WTC11 (cell line): Measurements from ENCODE around the gene AMIGO3. TPM values are rescaled to one million over a fixed set of nuclear protein-coding genes. Genes with fewer than 3 reads are reported as not detected.

Experiments used
- ATAC-seq: fragments of 200-7000 bp; cut with Tn5 transposase; 2 replicates; pipeline ENCODE4 v1.10.0; 2021; ENCODE audit warnings: mild to moderate bottlenecking, moderate library complexity
- CTCF ChIA-PET: fragments of 300-600 bp; sonication (Branson Sonifier 250); formaldehyde crosslinking; loops from one replicate; lab custom pipeline; 2021; ENCODE audit warnings: antibody characterized with exemption; lab: Charles Lee
- POLR2A ChIA-PET: fragments of 350-600 bp; sonication (Branson Sonifier 250); formaldehyde crosslinking; loops from one replicate; lab custom pipeline; 2021; ENCODE audit warnings: antibody characterized with exemption; lab: Charles Lee
- DNase-seq: peaks from one replicate; pipeline ENCODE4 v3.0.0; 2021; ENCODE audit warnings: low spot score
- H3K27ac Mint-ChIP-seq: 2 replicates; pipeline ENCODE4 v1.8.0; 2021; ENCODE audit warnings: mixed read lengths
- H3K27me3 Mint-ChIP-seq: 2 replicates; pipeline ENCODE4 v1.8.0; 2021; ENCODE audit warnings: low read depth, mild to moderate bottlenecking, moderate library complexity, mixed read lengths
- H3K36me3 Mint-ChIP-seq: 2 replicates; pipeline ENCODE4 v1.8.0; 2021; ENCODE audit warnings: mixed read lengths
- H3K4me1 Mint-ChIP-seq: 2 replicates; pipeline ENCODE4 v1.8.0; 2022; ENCODE audit warnings: mixed read lengths
- H3K4me3 Mint-ChIP-seq: 2 replicates; pipeline ENCODE4 v1.8.0; 2021; ENCODE audit warnings: mild to moderate bottlenecking, moderate library complexity, mixed read lengths
- H3K9me3 Mint-ChIP-seq: 2 replicates; pipeline ENCODE4 v1.8.0; 2021; ENCODE audit warnings: mixed read lengths
- ATF1 ChIP-seq: sonication (generic); formaldehyde crosslinking; IDR thresholded peaks from 2 replicates; pipeline ENCODE4 v1.8.1; 2023; ENCODE audit warnings: mild to moderate bottlenecking, moderate library complexity, missing genetic modification reagents
- GABPB1 ChIP-seq: sonication (generic); formaldehyde crosslinking; IDR thresholded peaks from 2 replicates; pipeline ENCODE4 v1.8.1; 2023; ENCODE audit warnings: mild to moderate bottlenecking, missing genetic modification reagents
- GTF2I ChIP-seq: fragments of 250-450 bp; sonication (Bioruptor Pico); conservative IDR thresholded peaks from 2 replicates; pipeline ENCODE4 v1.4.0; 2021; ENCODE audit warnings: mild to moderate bottlenecking
- HMGA2 ChIP-seq: fragments of 250-450 bp; sonication (Bioruptor Pico); IDR thresholded peaks from 2 replicates; pipeline ENCODE4 v1.4.0; 2021; ENCODE audit warnings: mild to moderate bottlenecking, moderate library complexity
- IRF2 ChIP-seq: sonication (generic); formaldehyde crosslinking; IDR thresholded peaks from 2 replicates; pipeline ENCODE4 v1.8.0; 2022; ENCODE audit warnings: low read depth, missing genetic modification reagents, borderline replicate concordance
- JAZF1 ChIP-seq: fragments of 250-450 bp; sonication (Bioruptor Pico); IDR thresholded peaks from 2 replicates; pipeline ENCODE4 v1.9.0; 2021; ENCODE audit warnings: moderate library complexity, mild to moderate bottlenecking, inconsistent platforms
- NFATC4 ChIP-seq: fragments of 250-450 bp; sonication (Bioruptor Pico); IDR thresholded peaks from 2 replicates; pipeline ENCODE4 v1.9.0; 2021; ENCODE audit warnings: mild to moderate bottlenecking
- NFYB ChIP-seq: sonication (generic); formaldehyde crosslinking; conservative IDR thresholded peaks from 2 replicates; pipeline ENCODE4 v1.8.0; 2022; ENCODE audit warnings: low read depth, missing genetic modification reagents
- NR2C2 ChIP-seq: sonication (generic); formaldehyde crosslinking; IDR thresholded peaks from 2 replicates; pipeline ENCODE4 v1.8.0; 2022; ENCODE audit warnings: mild to moderate bottlenecking, missing genetic modification reagents
- SMAD4 ChIP-seq: sonication (generic); formaldehyde crosslinking; IDR thresholded peaks from 2 replicates; pipeline ENCODE4 v1.8.0; 2022; ENCODE audit warnings: mild to moderate bottlenecking, missing genetic modification reagents
- TP53 ChIP-seq: sonication (generic); formaldehyde crosslinking; IDR thresholded peaks from 2 replicates; pipeline ENCODE4 v1.8.1; 2023; ENCODE audit warnings: mild to moderate bottlenecking, missing genetic modification reagents
- total RNA-seq: library from RNA; stranded (reverse); gene quantifications from 3 replicates; pipeline ENCODE4 v1.2.3, GENCODE V29; 2021
- TF ChIP-seq, protein P1 (sequence below): fragments of 250-450 bp; sonication (Bioruptor Pico); IDR thresholded peaks from 2 replicates; pipeline ENCODE4 v1.9.0; 2021; ENCODE audit warnings: mild to moderate bottlenecking, borderline replicate concordance
- TF ChIP-seq, protein P2 (sequence below): sonication (generic); formaldehyde crosslinking; IDR thresholded peaks from 2 replicates; pipeline ENCODE4 v1.8.0; 2022; ENCODE audit warnings: mild to moderate bottlenecking, missing genetic modification reagents
- TF ChIP-seq, protein P3 (sequence below): sonication (generic); formaldehyde crosslinking; IDR thresholded peaks from 2 replicates; pipeline ENCODE4 v1.8.1; 2023; ENCODE audit warnings: mild to moderate bottlenecking, moderate library complexity, missing genetic modification reagents
- TF ChIP-seq, protein P4 (sequence below): sonication (generic); formaldehyde crosslinking; IDR thresholded peaks from 2 replicates; pipeline ENCODE4 v1.8.1; 2023; ENCODE audit warnings: mild to moderate bottlenecking, missing genetic modification reagents, borderline replicate concordance
- TF ChIP-seq, protein P5 (sequence below): sonication (generic); formaldehyde crosslinking; IDR thresholded peaks from 2 replicates; pipeline ENCODE4 v1.8.1; 2022; ENCODE audit warnings: missing genetic modification reagents, borderline replicate concordance
- TF ChIP-seq, protein P6 (sequence below): sonication (generic); formaldehyde crosslinking; IDR thresholded peaks from 2 replicates; pipeline ENCODE4 v1.8.1; 2022; ENCODE audit warnings: low read depth, mild to moderate bottlenecking, moderate library complexity, missing genetic modification reagents, borderline replicate concordance
- TF ChIP-seq, protein P7 (sequence below): sonication (generic); formaldehyde crosslinking; IDR thresholded peaks from 2 replicates; pipeline ENCODE4 v1.8.0; 2022; ENCODE audit warnings: mild to moderate bottlenecking, missing genetic modification reagents

Gene AMIGO3
- total RNA-seq, 1 experiment from 2014 or later: 3.9 TPM

DNA sequence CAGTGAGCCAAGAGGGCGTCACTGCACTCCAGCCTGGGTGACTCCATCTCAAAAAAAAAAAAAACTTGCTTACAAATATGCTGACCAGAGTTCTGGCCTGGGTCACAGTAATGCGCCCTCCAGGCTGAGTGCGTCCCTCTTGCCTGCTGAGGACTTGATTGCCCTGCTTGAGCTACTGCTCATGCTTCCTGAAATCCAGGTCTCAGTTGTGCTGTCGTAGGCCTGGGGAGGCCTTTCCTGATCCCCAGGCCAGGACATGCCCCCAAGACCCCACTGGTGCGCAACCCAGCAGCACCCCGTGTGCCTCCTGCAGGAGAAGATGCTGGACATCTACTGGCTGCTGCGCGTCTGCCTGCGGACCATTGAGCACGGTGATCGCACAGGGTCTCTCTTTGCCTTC lies 7.3 kb downstream of the AMIGO3 start:
- ATAC-seq (no peak), DNase-seq (peak; percentile 10)
- Mint-ChIP-seq H3K27me3 (no peaks in the 10 kb centered on the region), H3K36me3 (no peaks in the 10 kb centered on the region; the same call in 1 of the 2 replicates), H3K27ac (peak overlapping the region; percentile 43; the same call in 1 of the 2 replicates), H3K4me1 (no peaks in the 10 kb centered on the region), H3K9me3 (no peaks in the 10 kb centered on the region), H3K4me3 (no peak overlapping the region)
- no peak for TF ChIP-seq TP53 (CRISPR knock-in tag)
- TF ChIP-seq JAZF1: no peak
- TF ChIP-seq, protein P1, sequence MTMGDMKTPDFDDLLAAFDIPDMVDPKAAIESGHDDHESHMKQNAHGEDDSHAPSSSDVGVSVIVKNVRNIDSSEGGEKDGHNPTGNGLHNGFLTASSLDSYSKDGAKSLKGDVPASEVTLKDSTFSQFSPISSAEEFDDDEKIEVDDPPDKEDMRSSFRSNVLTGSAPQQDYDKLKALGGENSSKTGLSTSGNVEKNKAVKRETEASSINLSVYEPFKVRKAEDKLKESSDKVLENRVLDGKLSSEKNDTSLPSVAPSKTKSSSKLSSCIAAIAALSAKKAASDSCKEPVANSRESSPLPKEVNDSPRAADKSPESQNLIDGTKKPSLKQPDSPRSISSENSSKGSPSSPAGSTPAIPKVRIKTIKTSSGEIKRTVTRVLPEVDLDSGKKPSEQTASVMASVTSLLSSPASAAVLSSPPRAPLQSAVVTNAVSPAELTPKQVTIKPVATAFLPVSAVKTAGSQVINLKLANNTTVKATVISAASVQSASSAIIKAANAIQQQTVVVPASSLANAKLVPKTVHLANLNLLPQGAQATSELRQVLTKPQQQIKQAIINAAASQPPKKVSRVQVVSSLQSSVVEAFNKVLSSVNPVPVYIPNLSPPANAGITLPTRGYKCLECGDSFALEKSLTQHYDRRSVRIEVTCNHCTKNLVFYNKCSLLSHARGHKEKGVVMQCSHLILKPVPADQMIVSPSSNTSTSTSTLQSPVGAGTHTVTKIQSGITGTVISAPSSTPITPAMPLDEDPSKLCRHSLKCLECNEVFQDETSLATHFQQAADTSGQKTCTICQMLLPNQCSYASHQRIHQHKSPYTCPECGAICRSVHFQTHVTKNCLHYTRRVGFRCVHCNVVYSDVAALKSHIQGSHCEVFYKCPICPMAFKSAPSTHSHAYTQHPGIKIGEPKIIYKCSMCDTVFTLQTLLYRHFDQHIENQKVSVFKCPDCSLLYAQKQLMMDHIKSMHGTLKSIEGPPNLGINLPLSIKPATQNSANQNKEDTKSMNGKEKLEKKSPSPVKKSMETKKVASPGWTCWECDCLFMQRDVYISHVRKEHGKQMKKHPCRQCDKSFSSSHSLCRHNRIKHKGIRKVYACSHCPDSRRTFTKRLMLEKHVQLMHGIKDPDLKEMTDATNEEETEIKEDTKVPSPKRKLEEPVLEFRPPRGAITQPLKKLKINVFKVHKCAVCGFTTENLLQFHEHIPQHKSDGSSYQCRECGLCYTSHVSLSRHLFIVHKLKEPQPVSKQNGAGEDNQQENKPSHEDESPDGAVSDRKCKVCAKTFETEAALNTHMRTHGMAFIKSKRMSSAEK (CRISPR knock-in tag): no peak
- TF ChIP-seq NR2C2 (CRISPR knock-in tag): no peak
- TF ChIP-seq, protein P2, sequence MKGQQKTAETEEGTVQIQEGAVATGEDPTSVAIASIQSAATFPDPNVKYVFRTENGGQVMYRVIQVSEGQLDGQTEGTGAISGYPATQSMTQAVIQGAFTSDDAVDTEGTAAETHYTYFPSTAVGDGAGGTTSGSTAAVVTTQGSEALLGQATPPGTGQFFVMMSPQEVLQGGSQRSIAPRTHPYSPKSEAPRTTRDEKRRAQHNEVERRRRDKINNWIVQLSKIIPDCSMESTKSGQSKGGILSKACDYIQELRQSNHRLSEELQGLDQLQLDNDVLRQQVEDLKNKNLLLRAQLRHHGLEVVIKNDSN (CRISPR knock-in tag): no peak
- ChIA-PET POLR2A (no interaction called here), CTCF (interaction anchor here (0.6 to 3.3 kb wide), 3 partner anchors 10 to 173 kb away, joined by 3 to 49 read pairs (median 6); partner anchors contain the start of gene INKA1)

DNA sequence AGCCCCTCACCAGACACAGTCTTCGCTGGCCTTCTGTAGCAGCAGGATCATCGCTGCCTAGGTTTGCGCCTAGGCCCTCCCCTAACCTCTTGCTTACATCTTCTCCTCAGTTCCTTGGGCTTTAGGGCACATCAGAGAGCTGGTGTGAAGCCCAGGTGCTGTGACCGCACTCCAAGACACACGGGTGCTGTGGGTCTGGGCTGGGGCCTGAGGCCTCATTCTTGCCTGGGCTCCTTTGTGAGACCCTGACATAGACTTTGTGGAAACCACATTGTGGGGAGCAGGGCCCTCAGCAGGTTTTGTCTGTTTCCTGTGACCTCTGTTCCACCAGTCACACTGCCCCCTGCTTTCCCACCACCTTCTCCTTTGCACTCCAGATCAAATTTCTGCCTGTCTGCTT lies 8.0 kb downstream of the AMIGO3 start:
- H3K36me3 Mint-ChIP-seq: no peaks in the 10 kb centered on the region; the same call in 1 of the 2 replicates
- no peak for ATAC-seq
- no peaks in the 10 kb centered on the region for H3K4me1 Mint-ChIP-seq
- no peak for TF ChIP-seq ATF1
- no peak for TF ChIP-seq NFATC4 (CRISPR knock-in tag)
- TF ChIP-seq, protein P3, sequence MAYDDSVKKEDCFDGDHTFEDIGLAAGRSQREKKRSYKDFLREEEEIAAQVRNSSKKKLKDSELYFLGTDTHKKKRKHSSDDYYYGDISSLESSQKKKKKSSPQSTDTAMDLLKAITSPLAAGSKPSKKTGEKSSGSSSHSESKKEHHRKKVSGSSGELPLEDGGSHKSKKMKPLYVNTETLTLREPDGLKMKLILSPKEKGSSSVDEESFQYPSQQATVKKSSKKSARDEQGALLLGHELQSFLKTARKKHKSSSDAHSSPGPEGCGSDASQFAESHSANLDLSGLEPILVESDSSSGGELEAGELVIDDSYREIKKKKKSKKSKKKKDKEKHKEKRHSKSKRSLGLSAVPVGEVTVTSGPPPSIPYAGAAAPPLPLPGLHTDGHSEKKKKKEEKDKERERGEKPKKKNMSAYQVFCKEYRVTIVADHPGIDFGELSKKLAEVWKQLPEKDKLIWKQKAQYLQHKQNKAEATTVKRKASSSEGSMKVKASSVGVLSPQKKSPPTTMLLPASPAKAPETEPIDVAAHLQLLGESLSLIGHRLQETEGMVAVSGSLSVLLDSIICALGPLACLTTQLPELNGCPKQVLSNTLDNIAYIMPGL (CRISPR knock-in tag): no peak
- TF ChIP-seq SMAD4 (CRISPR knock-in tag): no peak
- TF ChIP-seq, protein P4, sequence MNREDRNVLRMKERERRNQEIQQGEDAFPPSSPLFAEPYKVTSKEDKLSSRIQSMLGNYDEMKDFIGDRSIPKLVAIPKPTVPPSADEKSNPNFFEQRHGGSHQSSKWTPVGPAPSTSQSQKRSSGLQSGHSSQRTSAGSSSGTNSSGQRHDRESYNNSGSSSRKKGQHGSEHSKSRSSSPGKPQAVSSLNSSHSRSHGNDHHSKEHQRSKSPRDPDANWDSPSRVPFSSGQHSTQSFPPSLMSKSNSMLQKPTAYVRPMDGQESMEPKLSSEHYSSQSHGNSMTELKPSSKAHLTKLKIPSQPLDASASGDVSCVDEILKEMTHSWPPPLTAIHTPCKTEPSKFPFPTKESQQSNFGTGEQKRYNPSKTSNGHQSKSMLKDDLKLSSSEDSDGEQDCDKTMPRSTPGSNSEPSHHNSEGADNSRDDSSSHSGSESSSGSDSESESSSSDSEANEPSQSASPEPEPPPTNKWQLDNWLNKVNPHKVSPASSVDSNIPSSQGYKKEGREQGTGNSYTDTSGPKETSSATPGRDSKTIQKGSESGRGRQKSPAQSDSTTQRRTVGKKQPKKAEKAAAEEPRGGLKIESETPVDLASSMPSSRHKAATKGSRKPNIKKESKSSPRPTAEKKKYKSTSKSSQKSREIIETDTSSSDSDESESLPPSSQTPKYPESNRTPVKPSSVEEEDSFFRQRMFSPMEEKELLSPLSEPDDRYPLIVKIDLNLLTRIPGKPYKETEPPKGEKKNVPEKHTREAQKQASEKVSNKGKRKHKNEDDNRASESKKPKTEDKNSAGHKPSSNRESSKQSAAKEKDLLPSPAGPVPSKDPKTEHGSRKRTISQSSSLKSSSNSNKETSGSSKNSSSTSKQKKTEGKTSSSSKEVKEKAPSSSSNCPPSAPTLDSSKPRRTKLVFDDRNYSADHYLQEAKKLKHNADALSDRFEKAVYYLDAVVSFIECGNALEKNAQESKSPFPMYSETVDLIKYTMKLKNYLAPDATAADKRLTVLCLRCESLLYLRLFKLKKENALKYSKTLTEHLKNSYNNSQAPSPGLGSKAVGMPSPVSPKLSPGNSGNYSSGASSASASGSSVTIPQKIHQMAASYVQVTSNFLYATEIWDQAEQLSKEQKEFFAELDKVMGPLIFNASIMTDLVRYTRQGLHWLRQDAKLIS: no peak
- TF ChIP-seq, protein P5, sequence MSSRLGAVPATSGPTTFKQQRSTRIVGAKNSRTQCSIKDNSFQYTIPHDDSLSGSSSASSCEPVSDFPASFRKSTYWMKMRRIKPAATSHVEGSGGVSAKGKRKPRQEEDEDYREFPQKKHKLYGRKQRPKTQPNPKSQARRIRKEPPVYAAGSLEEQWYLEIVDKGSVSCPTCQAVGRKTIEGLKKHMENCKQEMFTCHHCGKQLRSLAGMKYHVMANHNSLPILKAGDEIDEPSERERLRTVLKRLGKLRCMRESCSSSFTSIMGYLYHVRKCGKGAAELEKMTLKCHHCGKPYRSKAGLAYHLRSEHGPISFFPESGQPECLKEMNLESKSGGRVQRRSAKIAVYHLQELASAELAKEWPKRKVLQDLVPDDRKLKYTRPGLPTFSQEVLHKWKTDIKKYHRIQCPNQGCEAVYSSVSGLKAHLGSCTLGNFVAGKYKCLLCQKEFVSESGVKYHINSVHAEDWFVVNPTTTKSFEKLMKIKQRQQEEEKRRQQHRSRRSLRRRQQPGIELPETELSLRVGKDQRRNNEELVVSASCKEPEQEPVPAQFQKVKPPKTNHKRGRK (CRISPR knock-in tag): no peak
- TF ChIP-seq, protein P6, sequence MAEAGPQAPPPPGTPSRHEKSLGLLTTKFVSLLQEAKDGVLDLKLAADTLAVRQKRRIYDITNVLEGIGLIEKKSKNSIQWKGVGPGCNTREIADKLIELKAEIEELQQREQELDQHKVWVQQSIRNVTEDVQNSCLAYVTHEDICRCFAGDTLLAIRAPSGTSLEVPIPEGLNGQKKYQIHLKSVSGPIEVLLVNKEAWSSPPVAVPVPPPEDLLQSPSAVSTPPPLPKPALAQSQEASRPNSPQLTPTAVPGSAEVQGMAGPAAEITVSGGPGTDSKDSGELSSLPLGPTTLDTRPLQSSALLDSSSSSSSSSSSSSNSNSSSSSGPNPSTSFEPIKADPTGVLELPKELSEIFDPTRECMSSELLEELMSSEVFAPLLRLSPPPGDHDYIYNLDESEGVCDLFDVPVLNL (CRISPR knock-in tag): no peak
- no peak for TF ChIP-seq HMGA2 (CRISPR knock-in tag)
- no peak for TF ChIP-seq GTF2I (CRISPR knock-in tag)
- TF ChIP-seq, protein P7, sequence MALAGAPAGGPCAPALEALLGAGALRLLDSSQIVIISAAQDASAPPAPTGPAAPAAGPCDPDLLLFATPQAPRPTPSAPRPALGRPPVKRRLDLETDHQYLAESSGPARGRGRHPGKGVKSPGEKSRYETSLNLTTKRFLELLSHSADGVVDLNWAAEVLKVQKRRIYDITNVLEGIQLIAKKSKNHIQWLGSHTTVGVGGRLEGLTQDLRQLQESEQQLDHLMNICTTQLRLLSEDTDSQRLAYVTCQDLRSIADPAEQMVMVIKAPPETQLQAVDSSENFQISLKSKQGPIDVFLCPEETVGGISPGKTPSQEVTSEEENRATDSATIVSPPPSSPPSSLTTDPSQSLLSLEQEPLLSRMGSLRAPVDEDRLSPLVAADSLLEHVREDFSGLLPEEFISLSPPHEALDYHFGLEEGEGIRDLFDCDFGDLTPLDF (CRISPR knock-in tag): no peak
- no peak for TF ChIP-seq GABPB1 (CRISPR knock-in tag)
- TF ChIP-seq IRF2 (CRISPR knock-in tag): no peak
- TF ChIP-seq NFYB (CRISPR knock-in tag): no peak

More for the DNA sequence above, 8.0 kb downstream of the AMIGO3 start:
- no peaks in the 10 kb centered on the region for H3K9me3 Mint-ChIP-seq
- peak overlapping the region; percentile 30; the same call in 1 of the 2 replicates for H3K27ac Mint-ChIP-seq
- no peak for DNase-seq
- CTCF ChIA-PET: interaction anchor here (0.8 to 3.3 kb wide), 2 partner anchors 9 to 128 kb away, joined by 5 to 49 read pairs; no protein-coding TSS in a partner anchor
- no peaks in the 10 kb centered on the region for H3K27me3 Mint-ChIP-seq
- POLR2A ChIA-PET: no interaction called here
- no peak overlapping the region for H3K4me3 Mint-ChIP-seq
